Naive thymus-derived CD4-positive, alpha-beta T cell (primary cell): Measurements from ENCODE around the gene IL4I1. TPM values are rescaled to one million over a fixed set of nuclear protein-coding genes. Genes with fewer than 3 reads are reported as not detected.

Experiments used
- ATAC-seq: fragments of 150-1000 bp; cut with Tn5 transposase; 2 replicates; pipeline ENCODE4 v1.10.0; 2021; ENCODE audit warnings: mild to moderate bottlenecking, moderate library complexity
- CTCF ChIA-PET: fragments of 350-600 bp; sonication (Branson Sonifier 250); formaldehyde crosslinking; loops from one replicate; lab custom pipeline; 2021; ENCODE audit warnings: antibody characterized with exemption; lab: Charles Lee
- POLR2A ChIA-PET: fragments of 350-600 bp; sonication (Branson Sonifier 250); formaldehyde crosslinking; loops from one replicate; lab custom pipeline; 2021; ENCODE audit warnings: antibody characterized with exemption, inconsistent platforms; lab: Charles Lee
- DNase-seq, 9 donors: peaks; one replicate each; pipeline versions ENCODE4 v3.0.0 to v3.0.0-alpha.2; 2020 to 2022; ENCODE audit warnings: mixed read lengths in 1 of 9
- H3K27ac ChIP-seq: one replicate; pipeline ENCODE4 v1.7.0; 2013; ENCODE audit warnings: mild to moderate bottlenecking, low read depth, low read length, moderate library complexity
- H3K27me3 ChIP-seq, 2 donors: one replicate each; pipeline ENCODE4 v1.7.0; 2013; ENCODE audit warnings: low read length in 2 of 2, mild to moderate bottlenecking in 2 of 2, moderate library complexity in 2 of 2; ENCODE audit not compliant: control insufficient read depth in 2 of 2, insufficient read depth in 2 of 2
- H3K36me3 ChIP-seq, 3 experiments: 1 replicate in 2 of 3; 2 replicates in 1 of 3; pipeline ENCODE4 v1.7.0; 2013; ENCODE audit warnings: low read length in 3 of 3, mild to moderate bottlenecking in 3 of 3, moderate library complexity in 1 of 3; ENCODE audit not compliant: insufficient read depth in 3 of 3, control insufficient read depth in 2 of 3
- H3K4me1 ChIP-seq, 2 donors: one replicate each; pipeline ENCODE4 v1.7.0; 2013; ENCODE audit warnings: low read length in 2 of 2, mild to moderate bottlenecking in 2 of 2, moderate library complexity in 1 of 2; ENCODE audit not compliant: control insufficient read depth in 2 of 2, insufficient read depth in 2 of 2
- H3K4me3 ChIP-seq: 2 replicates; pipeline ENCODE4 v1.7.0; 2013; ENCODE audit warnings: mild to moderate bottlenecking, low read length
- H3K9me3 ChIP-seq, 3 experiments: 1 replicate in 2 of 3; 2 replicates in 1 of 3; pipeline ENCODE4 v1.7.0; 2013; ENCODE audit warnings: low read length in 3 of 3; ENCODE audit not compliant: control insufficient read depth in 2 of 3
- H3K27ac Mint-ChIP-seq, 9 donors: one replicate each; pipeline ENCODE4 v1.8.0; 2020 to 2022; ENCODE audit warnings: mixed read lengths in 9 of 9, mild to moderate bottlenecking in 8 of 9, moderate library complexity in 5 of 9, inconsistent platforms in 2 of 9
- H3K27me3 Mint-ChIP-seq, 5 donors: one replicate each; pipeline ENCODE4 v1.8.0; 2021 to 2022; ENCODE audit warnings: mixed read lengths in 5 of 5, mild to moderate bottlenecking in 1 of 5
- H3K36me3 Mint-ChIP-seq, 5 donors: one replicate each; pipeline ENCODE4 v1.8.0; 2020 to 2022; ENCODE audit warnings: mixed read lengths in 5 of 5, mild to moderate bottlenecking in 3 of 5, inconsistent platforms in 1 of 5
- H3K4me1 Mint-ChIP-seq, 7 donors: one replicate each; pipeline ENCODE4 v1.8.0; 2020 to 2022; ENCODE audit warnings: mixed read lengths in 7 of 7, mild to moderate bottlenecking in 3 of 7, inconsistent platforms in 1 of 7
- H3K4me3 Mint-ChIP-seq, 10 donors: one replicate each; pipeline ENCODE4 v1.8.0; 2020 to 2022; ENCODE audit warnings: mild to moderate bottlenecking in 10 of 10, mixed read lengths in 10 of 10, moderate library complexity in 6 of 10, inconsistent platforms in 2 of 10
- H3K9me3 Mint-ChIP-seq, 11 donors: one replicate each; pipeline ENCODE4 v1.8.0; 2020 to 2022; ENCODE audit warnings: mixed read lengths in 11 of 11, mild to moderate bottlenecking in 4 of 11, inconsistent platforms in 1 of 11, moderate library complexity in 1 of 11
- intact Hi-C, 2 donors: fragments of 100-400 bp; cut with micrococcal nuclease; formaldehyde crosslinking; loops; one replicate each; pipeline ENCODE4 v1.15.1; 2023
- polyA plus RNA-seq, 2 donors: library from polyadenylated mRNA; unstranded; fragments of 300-500 nt; fragmentation: Illumina TruSeq; gene quantifications; one replicate each; pipeline ENCODE4 v1.2.3, GENCODE V29; 2021
- total RNA-seq, 6 experiments: library from RNA in 5 of 6; stranded (reverse) in 5 of 6; gene quantifications; 1 replicate in 5 of 6; 2 replicates in 1 of 6; pipeline ENCODE4 v1.2.3 and lab custom pipeline; 2021 to 2026

Gene IL4I1
- total and polyA plus RNA-seq, 7 experiments from 2014 or later: 1.2 to 6.8 (median 1.9) TPM; not detected in 2

GRCh38 chr19:49855277-49855675 lies 41.4 kb downstream of the IL4I1 start:
- ChIA-PET CTCF (no interaction called here), POLR2A (interaction anchor here (1.1 kb wide), 1 partner anchor 20 kb away, joined by 4 read pairs; no protein-coding TSS in a partner anchor)
- Mint-ChIP-seq H3K36me3 (peaks cover 0 to 7% (median 0%) of the 10 kb centered on the region in 5 donors), H3K4me1 (peaks cover 14 to 21% (median 16%) of the 10 kb centered on the region in 7 donors), H3K4me3 (peak overlapping the region in 1 of 10 donors; percentile 41), H3K27ac (no peak overlapping the region), H3K9me3 (peaks cover 0 to 1% (median 0%) of the 10 kb centered on the region in 11 donors), H3K27me3 (peaks cover 0 to 9% (median 0%) of the 10 kb centered on the region in 5 donors)
- H3K36me3 ChIP-seq: peaks cover 0 to 62% (median 3%) of the 10 kb centered on the region in 3 experiments
- H3K4me1 ChIP-seq: peaks cover 7 to 12% of the 10 kb centered on the region in 2 donors
- DNase-seq (no peak), ATAC-seq (no peak)
- no peaks in the 10 kb centered on the region for H3K9me3 ChIP-seq
- intact Hi-C loops: no loop called here
- no peak overlapping the region for H3K4me3 ChIP-seq
- H3K27ac ChIP-seq: no peak overlapping the region
- no peaks in the 10 kb centered on the region for H3K27me3 ChIP-seq

- ChIA-PET POLR2A (interaction anchor here (1.0 to 2.3 kb wide), 5 partner anchors 11 to 22 kb away, joined by 3 to 15 read pairs (median 5); partner anchors contain the start of genes AKT1S1 and TBC1D17), CTCF (interaction anchor here (0.8 kb wide), 1 partner anchor 10 kb away, joined by 3 read pairs; no protein-coding TSS in a partner anchor)
- ATAC-seq: no peak
- Mint-ChIP-seq H3K4me3 (no peak overlapping the region), H3K36me3 (peaks cover 0 to 7% (median 0%) of the 10 kb centered on the region in 5 donors), H3K27me3 (peaks cover 0 to 9% (median 0%) of the 10 kb centered on the region in 5 donors), H3K27ac (no peak overlapping the region), H3K9me3 (peaks cover 0 to 6% (median 0%) of the 10 kb centered on the region in 11 donors), H3K4me1 (peaks cover 20 to 28% (median 22%) of the 10 kb centered on the region in 7 donors)
- DNase-seq: no peak
- H3K36me3 ChIP-seq: peaks cover 0 to 55% (median 3%) of the 10 kb centered on the region in 3 experiments
- intact Hi-C loops: no loop called here
- H3K4me3 ChIP-seq: no peak overlapping the region
- peaks cover 7 to 17% of the 10 kb centered on the region in 2 donors for H3K4me1 ChIP-seq
- H3K9me3 ChIP-seq: no peaks in the 10 kb centered on the region
- no peak overlapping the region for H3K27ac ChIP-seq
- no peaks in the 10 kb centered on the region for H3K27me3 ChIP-seq
Measured at GRCh38 chr19:49854378-49855263, 42.1 kb downstream of the IL4I1 start.

GRCh38 chr19:49853852-49854377 lies 42.8 kb downstream of the IL4I1 start:
- DNase-seq: no peak

GRCh38 chr19:49852631-49853126 lies 44.0 kb downstream of the IL4I1 start:
- Mint-ChIP-seq H3K27ac (peak overlapping the region; percentile 43 to 93 (median 85)), H3K9me3 (peaks cover 0 to 10% (median 2%) of the 10 kb centered on the region in 11 donors), H3K4me1 (peaks cover 22 to 36% (median 33%) of the 10 kb centered on the region in 7 donors), H3K36me3 (peaks cover 0 to 10% (median 4%) of the 10 kb centered on the region in 5 donors), H3K27me3 (peaks cover 0 to 9% (median 0%) of the 10 kb centered on the region in 5 donors), H3K4me3 (peak overlapping the region; percentile 74 to 93 (median 88))
- no peak for ATAC-seq
- Histone ChIP-seq H3K36me3 (peaks cover 0 to 39% (median 3%) of the 10 kb centered on the region in 3 experiments), H3K27ac (peak overlapping the region; percentile 59), H3K9me3 (no peaks in the 10 kb centered on the region), H3K27me3 (no peaks in the 10 kb centered on the region), H3K4me3 (peak overlapping the region; percentile 46), H3K4me1 (peaks cover 7 to 25% of the 10 kb centered on the region in 2 donors)
- ChIA-PET POLR2A (interaction anchor here (0.7 to 4.5 kb wide), 6 partner anchors 11 to 41 kb away, joined by 3 to 39 read pairs (median 6); partner anchors contain the start of genes FUZ and PNKP), CTCF (no interaction called here)
- DNase-seq: no peak
- intact Hi-C loops: no loop called here

More at GRCh38 chr19:49853852-49854377, 42.8 kb downstream of the IL4I1 start:
- H3K9me3 ChIP-seq: no peaks in the 10 kb centered on the region
- Mint-ChIP-seq H3K4me3 (peak overlapping the region in 6 of 10 donors; percentile 27 to 93 (median 38)), H3K9me3 (peaks cover 0 to 9% (median 2%) of the 10 kb centered on the region in 11 donors), H3K4me1 (peaks cover 21 to 32% (median 24%) of the 10 kb centered on the region in 7 donors), H3K36me3 (peaks cover 0 to 8% (median 3%) of the 10 kb centered on the region in 5 donors), H3K27ac (peak overlapping the region in 4 of 9 donors; percentile 16 to 93 (median 90)), H3K27me3 (peaks cover 0 to 9% (median 0%) of the 10 kb centered on the region in 5 donors)
- peaks cover 0 to 52% (median 3%) of the 10 kb centered on the region in 3 experiments for H3K36me3 ChIP-seq
- H3K4me1 ChIP-seq: peaks cover 7 to 17% of the 10 kb centered on the region in 2 donors
- ATAC-seq: no peak
- H3K27me3 ChIP-seq: no peaks in the 10 kb centered on the region
- POLR2A ChIA-PET: interaction anchor here (1.0 to 2.3 kb wide), 4 partner anchors 10 to 23 kb away, joined by 3 to 15 read pairs (median 6); partner anchors contain the start of genes AKT1S1 and TBC1D17
- intact Hi-C loops: no loop called here
- H3K4me3 ChIP-seq: no peak overlapping the region
- CTCF ChIA-PET: interaction anchor here (0.6 to 0.8 kb wide), 2 partner anchors 10 kb away, joined by 3 read pairs; no protein-coding TSS in a partner anchor
- H3K27ac ChIP-seq: no peak overlapping the region

DNA sequence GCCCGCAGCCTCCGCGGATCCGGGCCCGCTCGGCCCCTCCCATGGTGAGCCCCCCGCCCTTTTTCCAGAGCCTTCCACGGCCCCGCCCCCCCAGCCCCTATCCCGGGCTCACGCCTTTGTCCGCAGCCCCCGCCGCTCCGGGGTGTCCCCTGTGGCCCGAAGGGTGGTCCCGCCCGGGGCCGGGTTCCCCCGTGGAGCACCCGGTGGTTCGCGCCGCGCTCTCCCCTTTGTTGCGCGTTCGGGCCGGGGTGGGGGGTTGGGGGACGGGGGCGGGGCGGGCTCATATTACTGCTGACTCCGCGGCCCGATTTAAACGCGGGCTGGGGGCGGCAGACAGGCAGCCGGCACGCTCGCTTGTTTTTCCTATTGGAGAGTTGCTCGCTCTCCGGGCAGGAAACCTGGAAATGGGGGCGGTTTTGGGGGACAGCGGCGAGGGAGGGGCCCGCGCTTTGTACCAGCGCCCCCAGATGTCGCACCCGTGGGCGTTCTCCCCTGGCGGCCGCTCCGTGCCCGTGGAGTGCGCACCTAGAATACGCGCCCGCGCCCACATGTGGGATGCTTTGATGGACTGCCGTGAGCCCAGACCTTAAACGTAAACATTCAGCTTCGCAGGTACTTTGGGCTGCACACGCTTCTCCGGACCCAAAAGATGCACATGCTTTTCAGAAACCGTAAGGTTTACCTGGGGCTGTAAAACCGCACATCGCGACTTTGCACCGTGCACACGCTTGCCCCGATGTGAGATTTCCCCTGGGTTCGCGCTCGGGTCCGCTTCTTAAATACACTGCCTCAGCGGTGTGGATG lies 45.0 kb downstream of the IL4I1 start:
- H3K27ac Mint-ChIP-seq: peak overlapping the region; percentile 65 to 93 (median 87)
- POLR2A ChIA-PET: interaction anchor here (0.7 to 4.5 kb wide), 17 partner anchors 9 to 1522 kb away, joined by 3 to 39 read pairs (median 4); partner anchors contain the start of genes AKT1S1, BCL2L12, FUZ and IRF3
- peaks cover 7 to 25% of the 10 kb centered on the region in 2 donors for H3K4me1 ChIP-seq
- H3K27me3 Mint-ChIP-seq: peaks cover 0 to 11% (median 0%) of the 10 kb centered on the region in 5 donors
- CTCF ChIA-PET: no interaction called here
- no peaks in the 10 kb centered on the region for H3K9me3 ChIP-seq
- H3K4me3 Mint-ChIP-seq: peak overlapping the region; percentile 74 to 93 (median 88)
- DNase-seq (peak in 5 of 9 donors; percentile 33 to 40 (median 38)), ATAC-seq (peak; percentile 12)
- H3K27me3 ChIP-seq: no peaks in the 10 kb centered on the region
- H3K4me1 Mint-ChIP-seq: peaks cover 22 to 37% (median 33%) of the 10 kb centered on the region in 7 donors
- peaks cover 0 to 10% (median 3%) of the 10 kb centered on the region in 11 donors for H3K9me3 Mint-ChIP-seq
- peak overlapping the region; percentile 46 for H3K4me3 ChIP-seq
- peaks cover 0 to 10% (median 4%) of the 10 kb centered on the region in 5 donors for H3K36me3 Mint-ChIP-seq
- peaks cover 0 to 29% (median 0%) of the 10 kb centered on the region in 3 experiments for H3K36me3 ChIP-seq
- intact Hi-C loops: loop anchor here (1.0 to 2.0 kb wide), 4 partner anchors 16 to 271 kb away; partner anchors contain the start of genes NOSIP (in 2 of the 2), PRRG2 (in 2 of the 2), ATF5 (in 1 of the 2) and NUP62 (in 1 of the 2)
- H3K27ac ChIP-seq: peak overlapping the region; percentile 99
